Measurements from ENCODE around the gene ZMYND8. TPM values are rescaled to one million over a fixed set of nuclear protein-coding genes. Genes with fewer than 3 reads are reported as not detected.

Gene ZMYND8
- total RNA-seq, 2 donors from 2014 or later, result 22.0 to 35.3 TPM

- no peak for TF ChIP-seq CTCF (IDR thresholded peaks at IDR 0.05)
Observed at GRCh38 chr20:47191074-47191673, 165.3 kb downstream of the ZMYND8 start.

GRCh38 chr20:47189060-47189459, 167.4 kb downstream of the ZMYND8 start:
- Histone ChIP-seq H3K27me3 (no peaks in the 10 kb centered on the region), H3K4me3 (no peak overlapping the region), H3K4me1 (no peaks in the 10 kb centered on the region), H3K9me3 (no peaks in the 10 kb centered on the region), H3K27ac (no peak overlapping the region), H3K36me3 (no peaks in the 10 kb centered on the region)
- DNase-seq (ENCODE audit: low spot score), result no peak
- no peak for TF ChIP-seq CTCF (IDR thresholded peaks at IDR 0.05)

More at GRCh38 chr20:47191074-47191673, 165.3 kb downstream of the ZMYND8 start:
- Histone ChIP-seq H3K4me1 (peaks cover 0 to 1% of the 10 kb centered on the region in 2 donors), H3K27ac (no peak overlapping the region), H3K27me3 (no peaks in the 10 kb centered on the region), H3K9me3 (no peaks in the 10 kb centered on the region), H3K36me3 (no peaks in the 10 kb centered on the region), H3K4me3 (no peak overlapping the region)
- no peak for DNase-seq (ENCODE audit: low spot score)

GRCh38 chr20:47188540-47188939, 168.0 kb downstream of the ZMYND8 start:
- no peak for TF ChIP-seq CTCF (IDR thresholded peaks at IDR 0.05)
- Histone ChIP-seq H3K4me1 (no peaks in the 10 kb centered on the region), H3K36me3 (no peaks in the 10 kb centered on the region), H3K27me3 (no peaks in the 10 kb centered on the region), H3K4me3 (no peak overlapping the region), H3K27ac (no peak overlapping the region), H3K9me3 (no peaks in the 10 kb centered on the region)
- no peak for DNase-seq (ENCODE audit: low spot score)

DNA sequence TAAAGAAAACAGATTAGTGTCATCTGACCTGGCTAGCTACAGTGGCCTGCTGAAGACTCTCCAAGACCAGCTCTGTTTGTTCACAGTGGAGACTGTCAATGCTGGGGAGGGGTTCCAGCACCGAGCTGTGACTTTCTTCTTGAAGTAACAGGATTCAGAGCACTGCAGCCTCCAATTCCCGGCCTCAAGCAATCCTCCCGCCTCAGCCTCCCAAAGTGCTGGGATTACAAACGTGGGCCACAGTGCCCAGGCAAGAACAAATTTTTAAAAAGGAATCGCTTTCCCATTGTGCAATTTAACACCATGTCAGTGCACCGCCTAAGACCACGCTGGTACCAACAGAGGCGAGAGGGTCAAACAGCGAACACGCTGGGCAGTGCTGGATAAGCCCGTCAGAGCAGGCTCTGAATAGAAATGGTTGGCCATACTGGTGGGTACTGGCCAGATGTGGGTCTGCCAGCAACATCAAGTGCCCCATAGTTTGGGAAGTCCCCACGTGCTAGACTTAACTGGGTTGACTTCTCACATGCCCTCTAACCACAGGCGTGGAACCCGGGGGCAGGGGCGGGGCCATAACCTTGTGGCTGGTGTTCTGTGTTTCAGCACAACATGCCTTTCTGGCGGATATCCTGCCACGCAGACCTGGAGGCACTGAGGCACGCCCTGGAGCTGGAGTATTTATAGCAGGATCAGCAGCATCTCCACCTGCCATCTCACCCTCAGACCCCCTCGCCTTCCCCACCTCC, 168.9 kb downstream of the ZMYND8 start:
- Histone ChIP-seq H3K27ac (no peak overlapping the region), H3K4me3 (no peak overlapping the region), H3K9me3 (no peaks in the 10 kb centered on the region), H3K36me3 (no peaks in the 10 kb centered on the region), H3K4me1 (no peaks in the 10 kb centered on the region), H3K27me3 (no peaks in the 10 kb centered on the region)
- no peak for DNase-seq (ENCODE audit: low spot score)
- TF ChIP-seq CTCF (IDR thresholded peaks at IDR 0.05), result no peak

DNA sequence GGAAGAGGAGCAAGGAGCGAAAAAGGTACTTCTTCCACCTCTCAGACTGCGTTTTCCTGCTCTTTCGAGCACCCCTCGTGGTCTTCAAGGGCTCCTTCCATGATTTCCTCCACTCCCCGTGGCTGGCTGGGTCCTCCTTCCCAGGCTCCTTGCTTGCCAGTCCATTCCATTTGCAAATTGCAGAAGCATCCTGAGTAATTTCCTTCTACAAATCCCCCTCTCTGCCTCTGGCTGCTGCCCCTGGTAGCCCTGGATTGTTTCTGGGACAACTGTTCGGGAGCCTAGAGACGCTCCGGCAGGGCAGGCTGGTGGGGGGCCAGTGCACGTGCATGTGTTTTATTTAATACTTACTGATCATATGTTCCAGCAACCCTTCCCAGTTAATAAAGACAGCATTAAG, 173.1 kb downstream of the ZMYND8 start:
- Histone ChIP-seq H3K27me3 (no peaks in the 10 kb centered on the region), H3K9me3 (no peaks in the 10 kb centered on the region), H3K27ac (no peak overlapping the region), H3K4me3 (no peak overlapping the region), H3K4me1 (no peaks in the 10 kb centered on the region), H3K36me3 (no peaks in the 10 kb centered on the region)
- TF ChIP-seq CTCF (IDR thresholded peaks at IDR 0.05), result no peak
- DNase-seq (ENCODE audit: low spot score), result no peak

Data from right atrium auricular region (tissue), 2 donors.